Astrocyte of the hippocampus (primary cell): ENCODE results near the gene FOXK2.

Experiments
- DNase-seq: peaks from one replicate; pipeline ENCODE4 v3.0.0; 2011; ENCODE audit warnings: low read depth, low spot score

The FOXK2 gene

DNA sequence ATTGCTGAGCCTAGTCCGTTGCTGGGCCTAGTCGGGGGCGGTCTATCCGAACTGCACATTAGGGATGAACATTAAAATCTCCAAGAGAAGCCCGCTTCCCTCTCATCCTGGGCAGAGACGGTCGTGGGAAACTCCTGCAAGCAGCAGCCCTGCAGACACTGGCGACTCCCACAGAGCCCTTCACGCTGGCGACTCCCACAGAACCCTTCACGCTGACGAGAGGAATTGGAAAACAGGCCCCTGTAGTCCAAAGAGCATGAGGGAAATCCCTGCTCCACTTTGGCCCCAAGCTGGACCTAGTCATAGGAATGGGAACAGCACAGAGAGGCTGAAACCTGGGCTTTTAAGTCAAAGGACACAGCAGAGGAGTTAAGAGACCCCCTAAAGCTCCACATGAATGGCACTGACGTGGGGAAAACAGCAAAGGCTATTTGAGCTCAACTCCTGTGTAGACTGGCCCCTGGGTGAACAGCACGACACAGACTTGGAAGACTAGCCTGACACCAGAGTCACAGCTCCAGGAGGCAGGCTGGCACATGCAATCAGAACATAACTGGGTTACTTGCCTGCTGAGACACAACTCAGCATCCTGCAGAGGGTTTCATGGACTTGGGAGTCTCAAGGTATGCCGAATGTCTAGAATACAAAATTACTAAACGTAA lies 86.5 kb downstream of the FOXK2 start:
- no peak for DNase-seq

DNA sequence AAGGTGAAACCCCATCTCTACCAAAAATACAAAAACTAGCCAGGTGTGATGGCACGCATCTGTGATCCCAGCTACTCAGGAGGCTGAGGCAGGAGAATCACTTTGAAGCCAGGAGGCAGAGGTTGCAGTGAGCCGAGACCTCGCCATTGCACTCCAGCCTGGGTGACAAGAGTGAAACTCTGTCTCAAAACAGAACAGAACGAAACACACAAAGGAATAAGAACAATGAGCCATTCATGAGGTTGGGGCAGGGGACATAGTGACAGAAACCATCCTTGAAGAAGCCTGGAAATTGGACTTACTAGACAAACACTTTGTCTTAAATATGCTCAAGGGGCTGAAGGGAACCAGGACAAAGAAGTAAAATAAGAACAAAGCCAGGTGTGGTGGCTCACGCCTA lies 89.3 kb downstream of the FOXK2 start:
- no peak for DNase-seq

DNA sequence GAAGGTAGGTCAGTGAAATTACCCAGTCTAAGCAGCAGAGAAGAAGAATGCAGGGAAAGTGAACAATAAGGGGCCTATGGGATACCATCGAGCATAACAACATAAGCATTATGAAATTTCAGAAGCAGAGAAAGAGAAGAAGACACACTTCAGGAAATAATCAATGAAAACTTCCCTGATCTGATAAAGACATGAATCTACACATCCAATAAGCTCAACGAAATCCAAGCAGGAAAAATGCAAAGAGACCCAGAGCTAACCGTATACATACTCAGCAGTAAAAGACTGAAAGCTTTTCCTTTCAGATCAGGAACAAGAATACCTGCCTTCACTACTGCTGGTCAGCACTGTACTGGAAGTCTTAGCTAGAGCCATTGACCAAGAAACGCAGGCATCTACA lies 90.1 kb downstream of the FOXK2 start:
- no peak for DNase-seq

DNA sequence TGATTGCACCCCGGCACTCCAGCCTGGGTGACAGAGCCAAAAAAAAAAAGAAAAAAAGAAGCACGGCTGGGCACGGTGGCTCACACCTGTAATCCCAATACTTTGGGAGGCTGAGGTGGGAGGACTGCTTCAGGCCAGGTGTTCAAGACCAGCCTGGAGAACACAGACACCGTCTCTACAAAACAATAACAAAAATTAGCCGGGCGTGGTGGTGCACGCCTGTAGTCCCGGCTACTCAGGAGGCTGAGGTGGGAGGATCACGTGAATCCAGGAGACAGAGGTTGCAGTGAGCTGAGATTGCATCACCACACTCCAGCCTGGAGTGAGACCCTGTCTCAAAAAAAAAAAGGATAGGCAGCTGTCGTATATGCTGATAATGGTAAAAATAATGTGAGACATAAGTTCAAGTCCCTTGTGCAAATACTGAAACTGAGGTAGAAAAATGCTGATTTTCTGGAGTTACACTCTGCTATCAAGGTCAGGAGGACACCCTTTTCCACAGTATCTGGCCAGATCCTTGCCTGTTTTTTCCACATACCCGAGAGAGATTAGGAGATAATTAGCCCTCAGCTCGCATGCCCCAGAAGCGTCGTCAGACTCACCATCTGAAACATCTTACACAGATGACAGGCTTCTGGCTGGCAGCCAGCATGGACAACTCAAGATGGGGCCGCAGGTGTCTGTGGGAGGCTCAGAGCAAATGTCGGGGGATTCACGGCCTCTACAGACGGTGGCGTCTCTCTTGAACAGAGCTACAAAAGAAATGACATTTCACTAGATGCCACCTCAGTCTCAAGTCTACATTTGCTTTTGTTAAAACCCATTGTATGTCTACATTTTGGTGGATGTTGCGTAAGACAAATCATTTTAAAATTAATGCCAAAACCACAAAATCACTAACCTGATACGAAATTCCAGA lies 91.9 kb downstream of the FOXK2 start:
- DNase-seq, result no peak

DNA sequence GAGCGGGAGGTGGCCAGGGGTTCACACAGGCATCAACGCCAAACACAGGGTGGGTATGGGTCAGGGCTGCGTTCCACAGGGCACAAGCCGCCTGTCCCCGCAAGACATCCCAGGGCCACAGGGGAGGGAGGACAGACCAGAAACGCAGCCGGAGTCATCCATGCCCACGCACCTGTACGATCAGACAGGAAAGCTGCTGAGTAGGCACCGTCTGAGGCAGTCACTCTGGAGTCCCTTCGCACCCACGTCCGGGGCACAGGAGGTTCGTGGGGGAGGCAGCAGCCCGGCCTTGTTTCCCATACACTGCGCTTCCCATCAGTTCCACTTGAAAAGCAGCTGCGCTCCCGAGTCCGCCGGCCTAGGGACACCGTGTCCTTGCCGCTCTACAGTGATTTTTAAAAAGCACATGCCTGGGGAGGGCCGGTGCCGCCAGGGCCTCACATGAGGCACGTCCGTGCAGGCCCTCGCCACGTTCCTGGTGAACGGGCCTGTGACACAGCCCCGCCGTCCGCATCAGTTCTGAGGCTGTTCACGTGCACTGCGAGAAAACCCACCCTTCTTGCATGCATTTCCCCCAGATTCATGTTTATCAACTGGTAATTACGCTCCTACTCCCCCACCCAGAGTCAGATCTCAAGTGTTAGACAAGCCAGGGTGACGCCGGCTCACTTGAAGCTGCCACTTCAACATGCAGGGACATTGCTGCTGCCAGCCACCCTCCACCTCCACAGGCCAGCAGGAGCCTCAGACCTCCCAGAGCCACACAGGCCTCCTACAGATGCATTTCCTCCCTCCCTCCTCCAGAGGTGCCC lies 94.0 kb downstream of the FOXK2 start:
- no peak for DNase-seq

DNA sequence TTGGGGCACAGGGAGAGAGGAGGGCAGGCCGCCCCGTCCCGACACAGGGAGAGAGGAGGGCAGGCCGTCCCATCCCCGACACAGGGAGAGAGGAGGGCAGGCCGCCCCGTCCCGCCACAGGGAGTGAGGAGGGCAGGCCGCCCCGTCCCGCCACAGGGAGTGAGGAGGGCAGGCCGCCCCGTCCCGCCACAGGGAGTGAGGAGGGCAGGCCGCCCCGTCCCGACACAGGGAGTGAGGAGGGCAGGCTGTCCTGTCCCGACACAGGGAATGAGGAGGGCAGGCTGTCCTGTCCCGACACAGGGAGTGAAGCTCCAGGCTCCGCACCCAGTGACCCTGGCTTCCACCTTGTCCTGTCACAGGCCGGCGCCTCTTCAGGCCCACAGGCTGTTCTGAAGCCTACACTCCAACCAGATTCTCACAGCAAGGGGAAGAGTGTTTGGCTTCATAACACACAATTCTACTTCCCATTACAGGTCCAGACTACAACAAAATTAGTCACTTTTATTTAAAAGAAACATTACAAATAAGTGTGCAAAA lies 94.6 kb downstream of the FOXK2 start:
- DNase-seq, result no peak

DNA sequence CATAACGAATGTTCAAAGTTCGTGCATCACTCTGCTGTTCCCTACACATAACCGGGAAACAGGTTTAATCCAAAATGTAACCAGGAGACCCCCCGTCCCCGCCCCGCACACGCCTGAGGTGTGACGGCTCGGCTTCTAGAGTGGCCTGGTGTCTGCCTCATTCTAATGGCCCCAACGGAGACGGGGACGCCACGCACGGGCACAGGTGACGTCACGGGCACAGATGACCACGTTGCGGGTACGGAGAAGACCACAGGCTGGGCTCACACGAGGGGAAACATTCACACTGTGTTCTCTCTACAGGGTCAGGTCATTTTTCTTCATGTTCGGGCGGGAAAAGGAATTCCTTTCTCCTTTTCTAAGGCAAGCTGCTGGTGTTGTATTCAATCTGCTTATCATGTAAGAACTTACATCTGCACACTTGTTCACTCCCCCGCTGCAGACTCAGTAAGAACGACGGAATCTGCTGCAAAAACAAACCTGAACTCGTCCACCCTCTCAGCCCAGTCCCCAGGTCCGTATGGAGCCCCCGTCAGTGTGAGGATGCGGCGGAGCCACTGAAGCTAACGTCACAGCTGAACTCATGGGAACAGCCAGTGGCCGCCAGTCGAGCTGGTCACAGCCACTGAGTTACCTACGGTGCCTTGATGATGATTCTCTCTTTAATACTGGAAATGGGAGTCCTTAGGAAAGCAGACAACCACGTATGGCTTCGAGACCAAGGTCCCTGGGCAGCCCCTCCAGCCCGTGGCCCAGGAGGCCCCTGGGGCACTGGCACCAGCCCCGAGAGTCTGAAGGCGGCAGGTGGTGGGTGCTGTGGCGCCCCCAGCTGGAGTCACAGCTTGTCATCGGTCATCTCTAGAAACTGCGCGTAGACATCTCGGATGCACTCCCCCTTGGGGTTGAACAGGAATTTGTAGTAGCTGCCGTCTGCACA lies 95.8 kb downstream of the FOXK2 start:
- DNase-seq, result no peak

DNA sequence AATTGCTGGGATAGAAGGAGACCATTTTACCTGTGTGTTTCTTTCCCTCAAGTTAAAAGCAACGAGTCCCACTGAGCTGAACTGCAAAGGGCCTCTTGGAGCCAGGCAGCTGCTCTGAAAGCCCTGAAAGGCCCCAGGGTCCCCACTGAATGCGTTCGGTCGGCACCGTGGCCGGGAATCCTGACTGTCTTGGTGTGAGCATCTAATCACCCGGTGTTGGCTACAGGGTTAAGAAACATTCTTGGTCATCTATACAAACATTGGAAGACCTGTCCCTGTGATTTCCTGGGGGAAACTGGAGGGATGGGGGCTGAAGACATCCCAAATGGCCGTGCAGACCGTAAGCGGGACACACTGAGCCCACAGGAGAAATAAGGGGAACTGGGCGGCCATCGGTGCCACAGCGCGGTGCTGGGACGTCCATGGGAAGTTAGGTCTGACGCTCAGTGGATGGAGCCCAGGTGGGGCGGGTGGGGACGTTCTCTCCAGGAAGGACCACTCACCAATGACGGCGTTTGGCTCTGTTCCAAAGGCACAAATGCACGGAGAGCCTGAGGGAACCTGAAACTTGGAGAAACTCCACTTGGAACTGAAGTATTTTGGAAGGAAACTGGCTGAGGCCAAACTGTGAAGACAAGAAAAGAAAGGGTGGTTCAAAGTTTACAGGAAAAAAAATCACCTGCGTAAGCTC lies 96.6 kb downstream of the FOXK2 start:
- no peak for DNase-seq

DNA sequence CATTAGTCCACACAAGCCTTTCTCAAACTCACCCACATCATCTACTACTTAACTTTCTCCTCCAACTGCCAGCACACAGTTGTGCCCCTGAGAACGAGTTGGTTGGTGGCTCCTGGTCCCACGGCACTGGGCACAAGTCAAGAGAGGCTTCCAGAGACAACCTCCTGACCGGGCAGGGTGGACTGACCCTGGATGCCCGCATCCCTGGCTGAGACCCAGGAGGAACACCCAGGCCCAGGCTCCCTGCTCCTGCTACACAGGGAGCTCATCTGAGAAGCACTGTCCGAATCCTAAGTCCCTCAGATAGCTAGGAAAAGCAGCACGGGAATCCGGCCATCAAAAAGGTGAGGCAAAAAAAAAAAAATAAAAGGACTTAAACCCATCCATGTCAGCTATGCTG lies 99.7 kb downstream of the FOXK2 start:
- no peak for DNase-seq

DNA sequence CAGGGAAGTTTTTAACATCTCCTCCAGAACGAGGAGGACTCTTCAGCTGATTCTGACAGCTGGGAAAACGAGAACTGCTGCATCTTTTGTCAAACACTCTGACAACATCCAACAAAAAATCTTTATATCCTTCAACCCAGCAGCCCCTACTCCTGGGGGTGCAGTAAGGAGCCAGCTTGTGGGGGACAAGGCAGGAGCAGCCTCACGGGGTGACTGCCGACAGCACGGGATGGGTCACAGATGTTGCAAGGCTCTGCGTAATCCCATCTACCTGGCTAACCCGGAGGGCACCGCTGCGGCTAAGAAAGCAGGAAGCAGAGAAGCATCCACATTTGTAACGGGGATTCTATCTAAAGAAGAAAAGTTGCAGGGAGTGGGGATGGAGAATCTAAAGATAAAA lies 100.1 kb downstream of the FOXK2 start:
- DNase-seq, result no peak

DNA sequence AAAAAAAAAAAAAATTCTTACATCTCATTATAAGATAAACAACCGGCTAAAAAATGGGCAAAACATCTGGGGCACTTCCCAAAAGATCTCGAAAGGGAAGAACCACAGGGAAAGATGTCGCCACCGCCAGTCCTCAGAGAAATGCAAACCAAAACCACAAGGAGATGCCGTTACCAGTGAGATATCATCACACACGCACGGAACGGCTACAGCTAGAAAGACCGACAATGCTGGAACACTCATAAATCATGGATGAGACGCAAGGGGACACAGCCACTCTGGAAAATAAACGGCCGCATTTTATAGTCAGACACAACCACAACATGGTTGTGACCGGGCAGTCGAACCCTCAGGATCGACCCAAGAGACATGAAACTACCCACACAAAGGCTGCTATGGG lies 104.2 kb downstream of the FOXK2 start:
- no peak for DNase-seq

DNA sequence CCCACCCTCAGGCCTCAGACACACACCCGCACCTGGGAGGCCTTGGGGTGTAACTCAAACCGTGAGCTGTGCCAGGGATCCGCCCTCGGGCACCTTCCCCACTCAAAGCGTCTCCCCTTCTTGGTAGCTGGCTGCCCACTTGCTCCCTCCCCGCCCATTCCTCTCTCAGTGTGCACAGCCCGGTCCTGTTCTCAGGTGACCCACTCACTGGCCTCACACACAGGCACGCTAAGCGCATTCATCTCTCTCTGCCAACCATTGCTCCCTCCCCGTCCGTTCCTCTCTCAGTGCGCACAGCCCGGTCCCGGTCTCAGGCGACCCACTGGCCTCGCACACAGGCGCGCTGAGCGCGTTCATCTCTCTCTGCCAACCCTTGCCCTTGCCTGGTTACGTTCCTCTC lies 107.9 kb downstream of the FOXK2 start:
- DNase-seq, result no peak

DNA sequence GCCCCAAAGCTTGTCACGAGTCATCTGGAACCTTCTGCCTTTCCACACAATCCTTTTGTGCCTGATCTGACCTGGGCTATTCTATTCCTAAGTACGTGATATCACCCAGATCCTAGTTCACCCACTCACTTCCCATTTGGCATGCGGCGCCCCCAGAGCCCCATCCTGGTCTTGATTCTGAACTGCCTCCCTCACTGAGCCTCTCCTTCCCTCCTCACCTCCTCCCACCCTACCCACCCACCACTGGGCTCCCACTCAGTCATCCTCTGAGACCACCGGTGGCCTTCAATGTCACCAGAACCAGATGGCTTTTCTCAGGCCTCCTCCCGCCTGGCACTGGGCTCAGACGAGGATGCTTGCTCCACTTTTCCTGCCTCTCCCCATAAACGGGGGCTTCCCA lies 110.2 kb downstream of the FOXK2 start:
- DNase-seq, result no peak

DNA sequence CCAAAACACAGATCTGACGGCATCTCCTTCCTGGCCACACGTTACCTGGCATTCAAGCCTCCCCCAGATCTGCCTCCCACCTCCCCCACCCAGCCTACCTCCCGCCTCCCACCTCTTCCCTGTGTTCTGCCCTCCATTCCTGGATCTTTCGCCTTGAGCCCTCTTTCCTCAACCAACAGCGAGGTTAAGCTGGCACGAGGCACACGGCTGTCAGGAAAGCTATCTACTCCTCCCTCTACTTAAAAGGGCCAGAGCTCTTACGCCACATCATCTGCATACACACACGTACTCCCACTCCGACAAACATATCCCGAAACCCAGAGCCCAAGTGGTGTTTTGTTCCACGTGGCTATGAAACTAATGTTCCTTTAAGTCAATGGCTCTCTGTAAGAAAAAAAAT lies 110.7 kb downstream of the FOXK2 start:
- DNase-seq, result no peak

DNA sequence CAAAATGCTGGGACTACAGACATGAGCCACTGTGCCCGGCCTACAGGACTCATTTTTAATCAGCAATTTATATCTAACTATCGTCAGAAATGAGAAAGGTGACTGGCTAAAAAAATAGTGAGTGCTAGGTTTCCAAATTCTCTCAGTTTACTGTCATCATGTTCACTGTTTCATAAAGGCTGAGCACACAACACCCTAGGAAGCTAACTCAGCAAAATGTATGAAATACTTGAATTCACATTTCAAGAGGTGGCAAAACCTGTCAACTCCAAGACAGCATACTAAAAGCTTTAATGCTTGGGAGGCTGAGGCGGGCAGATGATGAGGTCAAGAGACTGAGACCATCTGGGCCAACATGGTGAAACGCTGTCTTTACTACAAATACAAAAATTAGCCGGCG lies 112.0 kb downstream of the FOXK2 start:
- no peak for DNase-seq

DNA sequence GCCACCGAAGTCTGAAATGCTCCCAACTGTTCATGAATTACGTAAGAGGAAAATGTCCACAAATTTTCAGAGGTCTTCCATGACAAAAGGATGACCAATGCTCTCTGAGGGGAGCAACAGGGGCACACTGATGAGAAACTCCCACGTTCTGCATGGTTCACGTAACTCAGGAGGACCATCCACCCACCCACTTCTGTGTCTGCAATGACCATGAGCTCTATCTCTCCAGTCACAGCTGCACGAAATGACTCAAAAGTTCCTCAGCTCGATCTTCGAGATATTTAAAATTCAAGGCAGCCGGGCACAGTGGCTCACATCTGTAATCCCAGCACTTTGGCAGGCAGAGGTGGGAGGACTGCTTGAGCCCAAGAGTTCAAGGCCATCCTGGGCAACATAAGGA lies 112.9 kb downstream of the FOXK2 start:
- DNase-seq, result no peak

DNA sequence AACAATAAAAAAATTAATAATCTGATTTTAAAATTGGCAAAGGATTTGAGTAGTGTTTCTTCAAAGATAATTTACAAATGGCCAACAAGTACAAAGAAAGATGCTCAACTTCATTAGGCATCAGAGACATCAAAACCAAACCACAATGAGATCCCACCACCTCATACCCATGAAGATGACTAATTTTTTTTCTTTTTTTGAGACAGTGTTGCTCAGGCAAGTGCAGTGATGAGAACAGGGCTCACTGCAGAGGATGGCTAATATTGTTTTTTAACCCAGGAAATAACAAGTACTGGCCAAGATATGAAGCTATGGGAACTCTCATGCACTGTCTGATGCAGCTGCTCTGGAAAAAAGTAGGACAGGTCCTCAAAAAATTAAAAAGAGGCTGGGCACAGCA lies 113.8 kb downstream of the FOXK2 start:
- no peak for DNase-seq

DNA sequence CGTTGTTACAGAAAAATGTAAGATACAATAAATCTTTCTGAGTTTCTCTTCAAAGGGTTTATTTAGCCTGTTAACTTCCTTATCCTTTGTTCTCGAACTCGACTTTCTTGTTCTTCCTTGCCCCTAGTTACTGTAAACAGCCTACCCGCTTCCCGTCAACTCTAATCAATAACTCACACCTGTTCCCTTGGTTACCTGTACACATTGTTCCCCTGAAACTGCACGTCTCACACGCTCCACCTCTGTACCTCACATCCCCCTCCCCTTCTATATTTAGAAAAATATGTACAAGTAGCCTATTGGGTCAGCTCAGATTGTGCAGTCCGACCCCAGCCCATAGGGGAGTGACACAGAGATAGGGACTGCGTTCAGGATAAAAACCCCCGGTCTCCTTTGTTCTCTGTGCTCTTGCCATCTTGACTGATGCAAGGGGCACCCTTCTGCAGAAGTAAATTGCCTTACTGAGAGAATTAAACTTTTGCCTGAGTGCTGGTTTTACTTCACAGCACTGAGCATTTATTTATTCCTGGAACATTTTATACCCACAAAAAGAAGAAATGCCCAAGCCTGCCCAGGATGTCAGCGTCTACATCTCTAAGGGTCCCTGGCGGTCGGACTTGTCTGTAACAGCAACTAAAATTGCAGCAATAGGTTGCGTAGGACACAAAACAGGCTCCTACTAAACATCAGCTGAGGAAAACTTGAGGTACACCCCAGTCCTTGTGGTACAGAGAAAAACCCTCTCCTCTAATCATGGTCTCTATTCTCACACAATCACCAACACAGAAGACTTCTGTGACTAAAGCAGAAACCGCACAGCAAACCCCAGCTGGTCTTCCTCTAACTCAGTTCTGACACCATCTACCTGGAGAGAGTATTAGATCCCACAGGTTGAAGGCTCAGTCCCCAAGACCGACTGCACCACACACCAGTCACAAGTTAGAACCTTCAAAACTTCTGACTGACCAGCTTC lies 117.4 kb downstream of the FOXK2 start:
- DNase-seq, result no peak

DNA sequence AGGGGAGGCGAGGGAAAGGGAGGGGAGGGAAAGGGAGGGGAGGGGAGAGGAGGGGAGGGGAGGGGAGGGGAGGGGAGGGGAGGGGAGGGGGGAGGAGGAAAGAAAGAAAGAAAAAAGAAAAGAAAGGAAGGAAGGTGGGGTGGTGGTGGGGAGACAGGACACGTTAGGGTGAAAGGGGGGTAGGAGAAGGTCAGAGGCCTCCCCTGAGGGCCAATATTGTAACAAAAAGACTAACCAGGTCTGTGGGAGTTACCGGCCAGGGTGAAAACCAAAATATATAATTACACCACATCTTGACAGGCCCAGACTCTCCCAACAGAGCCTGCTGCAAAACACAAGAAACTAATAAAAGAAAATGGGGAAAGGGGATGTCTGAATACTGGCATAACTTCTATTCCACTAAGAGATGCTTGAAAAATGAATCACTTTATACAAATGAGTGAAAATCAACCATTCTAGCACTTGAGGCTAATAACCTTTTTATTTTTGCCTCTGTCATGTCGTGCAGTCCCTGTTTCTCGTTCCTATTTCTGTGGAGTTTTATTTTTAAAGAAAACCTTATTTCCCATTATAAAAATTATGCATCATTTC lies 118.7 kb downstream of the FOXK2 start:
- DNase-seq, result peak; percentile 16
